Measurements from ENCODE around the gene GPT2.

Gene GPT2

GRCh38 chr16:46898006-46898405 is 13.8 kb downstream of the GPT2 start:
- CTCF ChIA-PET = interaction anchor here (1.3 to 2.0 kb wide), 3 partner anchors 9 to 32 kb away, joined by 5 to 12 read pairs (median 5); no protein-coding TSS in a partner anchor
- no peak for TF ChIP-seq CTCF (IDR thresholded peaks at IDR 0.05; ENCODE audit: insufficient read depth, low read length, missing control alignments)
- DNase-seq (ENCODE audit: low read depth, low spot score) = no peak
- H3K4me3 ChIP-seq (ENCODE audit: low read depth, low read length) = no peak overlapping the region
- POLR2A ChIA-PET = no interaction called here

GRCh38 chr16:46899443-46900143 is 15.4 kb downstream of the GPT2 start:
- no peak for TF ChIP-seq CTCF (IDR thresholded peaks at IDR 0.05; ENCODE audit: insufficient read depth, low read length, missing control alignments)
- H3K4me3 ChIP-seq (ENCODE audit: low read depth, low read length) = no peak overlapping the region
- ChIA-PET POLR2A (no interaction called here), CTCF (interaction anchor here (0.6 to 16.9 kb wide), 8 partner anchors 9 to 47 kb away, joined by 3 to 284 read pairs (median 4); no protein-coding TSS in a partner anchor)
- no peak for DNase-seq (ENCODE audit: low read depth, low spot score)

- POLR2A ChIA-PET = no interaction called here
- DNase-seq (ENCODE audit: low read depth, low spot score) = no peak
- TF ChIP-seq CTCF (IDR thresholded peaks at IDR 0.05; ENCODE audit: insufficient read depth, low read length, missing control alignments) = no peak
- no peak overlapping the region for H3K4me3 ChIP-seq (ENCODE audit: low read depth, low read length)
- CTCF ChIA-PET = interaction anchor here (0.6 to 16.9 kb wide), 6 partner anchors 8 to 48 kb away, joined by 3 to 284 read pairs (median 4); partner anchors contain the start of gene GPT2
Measured at GRCh38 chr16:46900455-46901235, 16.5 kb downstream of the GPT2 start.

DNA sequence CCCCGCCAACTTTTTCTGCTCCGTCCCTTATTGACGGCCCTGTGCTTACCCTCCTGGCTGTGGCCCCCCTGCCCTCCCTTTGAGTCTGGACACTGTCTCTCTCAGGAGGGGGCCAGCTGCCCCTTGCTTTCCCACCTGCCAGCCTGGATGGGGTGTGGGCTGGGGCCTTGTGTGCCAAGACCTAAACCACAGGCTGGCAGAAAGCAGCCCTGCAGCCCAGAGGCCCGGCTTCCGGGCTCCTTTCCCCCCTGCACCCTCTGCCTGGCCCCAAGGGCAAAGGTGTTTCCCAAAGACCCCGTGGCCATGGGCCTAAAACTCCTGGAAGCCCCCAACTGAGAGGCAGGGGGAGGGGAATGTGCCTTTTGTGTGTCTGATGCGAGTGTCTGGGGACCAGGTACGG is 17.5 kb downstream of the GPT2 start:
- no peak overlapping the region for H3K4me3 ChIP-seq (ENCODE audit: low read depth, low read length)
- POLR2A ChIA-PET = no interaction called here
- CTCF ChIA-PET = interaction anchor here (1.0 to 16.9 kb wide), 3 partner anchors 8 to 49 kb away, joined by 3 to 284 read pairs (median 112); partner anchors contain the start of gene GPT2
- no peak for DNase-seq (ENCODE audit: low read depth, low spot score)
- no peak for TF ChIP-seq CTCF (IDR thresholded peaks at IDR 0.05; ENCODE audit: insufficient read depth, low read length, missing control alignments)

- ChIA-PET POLR2A (no interaction called here), CTCF (interaction anchor here (1.1 to 16.9 kb wide), 5 partner anchors 17 to 230 kb away, joined by 3 to 284 read pairs (median 3); partner anchors contain the start of gene GPT2)
- TF ChIP-seq CTCF (IDR thresholded peaks at IDR 0.05; ENCODE audit: insufficient read depth, low read length, missing control alignments) = no peak
- H3K4me3 ChIP-seq (ENCODE audit: low read depth, low read length) = no peak overlapping the region
- DNase-seq (ENCODE audit: low read depth, low spot score) = no peak
Measured at GRCh38 chr16:46903255-46903905, 19.2 kb downstream of the GPT2 start.
